Brain microvascular endothelial cell (primary cell): ENCODE data around the gene DDHD1.

Source experiments
- DNase-seq: peaks from one replicate; pipeline ENCODE4 v3.0.0-alpha.2; 2020
- H3K27ac ChIP-seq: fragments of 250-450 bp; sonication (Bioruptor Pico); 2 replicates; pipeline ENCODE4 v1.5.1; 2020; ENCODE audit warnings: mild to moderate bottlenecking, moderate library complexity
- H3K27me3 ChIP-seq: fragments of 250-450 bp; sonication (Bioruptor Pico); replicated peaks from 2 replicates; pipeline ENCODE4 v1.5.1; 2020; ENCODE audit warnings: mild to moderate bottlenecking
- H3K36me3 ChIP-seq: fragments of 250-450 bp; sonication (Bioruptor Pico); replicated peaks from 2 replicates; pipeline ENCODE4 v1.5.1; 2020; ENCODE audit warnings: mild to moderate bottlenecking
- H3K4me3 ChIP-seq: 2 replicates; pipeline ENCODE4 v1.5.1; 2011; ENCODE audit warnings: low read depth, mild to moderate bottlenecking, control low read depth, low read length, moderate library complexity
- in situ Hi-C: cut with HindIII; loops from 2 replicates; pipeline ENCODE4 v1.10.0; 2017; ENCODE audit warnings: low sequenced_read_pairs, low pct_ligation_motif_present
- TF ChIP-seq, protein P1 (sequence below): IDR thresholded peaks from 2 replicates; pipeline ENCODE4 v1.5.1; 2011; ENCODE audit warnings: low read depth, mild to moderate bottlenecking, moderate library complexity, low read length, control low read depth, inconsistent platforms; ENCODE audit errors: missing control alignments

DDHD1 gene

DNA sequence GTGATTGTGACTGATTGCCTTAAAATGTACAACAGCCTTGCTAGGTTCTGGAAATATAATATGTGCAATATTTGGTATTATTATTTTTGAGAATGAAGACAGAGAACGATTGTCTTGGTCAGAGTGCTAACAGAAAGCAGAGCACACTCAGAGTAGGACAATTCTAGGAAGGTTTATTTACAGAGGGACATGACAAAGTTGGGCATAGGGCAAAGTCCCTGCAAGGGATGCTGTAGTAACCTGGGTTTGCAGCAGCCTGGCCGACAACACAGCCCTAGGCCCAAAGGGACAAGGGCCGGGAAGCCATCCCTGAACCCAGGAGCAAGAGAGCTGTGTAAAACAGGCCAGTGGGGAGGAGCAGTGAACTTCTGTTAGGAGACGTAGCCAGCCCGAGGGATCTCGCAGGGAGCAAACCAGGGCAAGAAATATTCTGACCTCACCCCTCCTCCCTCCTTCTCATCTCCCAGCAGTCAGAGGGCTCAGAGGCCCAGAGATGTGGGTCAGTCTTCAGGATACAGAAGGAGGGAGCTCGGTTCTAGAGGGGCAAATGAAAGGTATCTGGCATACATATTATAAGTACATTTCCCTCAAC lies 151.2 kb downstream of the DDHD1 start:
- in situ Hi-C loops = no loop called here
- H3K27ac ChIP-seq = no peak overlapping the region
- TF ChIP-seq, protein P1, sequence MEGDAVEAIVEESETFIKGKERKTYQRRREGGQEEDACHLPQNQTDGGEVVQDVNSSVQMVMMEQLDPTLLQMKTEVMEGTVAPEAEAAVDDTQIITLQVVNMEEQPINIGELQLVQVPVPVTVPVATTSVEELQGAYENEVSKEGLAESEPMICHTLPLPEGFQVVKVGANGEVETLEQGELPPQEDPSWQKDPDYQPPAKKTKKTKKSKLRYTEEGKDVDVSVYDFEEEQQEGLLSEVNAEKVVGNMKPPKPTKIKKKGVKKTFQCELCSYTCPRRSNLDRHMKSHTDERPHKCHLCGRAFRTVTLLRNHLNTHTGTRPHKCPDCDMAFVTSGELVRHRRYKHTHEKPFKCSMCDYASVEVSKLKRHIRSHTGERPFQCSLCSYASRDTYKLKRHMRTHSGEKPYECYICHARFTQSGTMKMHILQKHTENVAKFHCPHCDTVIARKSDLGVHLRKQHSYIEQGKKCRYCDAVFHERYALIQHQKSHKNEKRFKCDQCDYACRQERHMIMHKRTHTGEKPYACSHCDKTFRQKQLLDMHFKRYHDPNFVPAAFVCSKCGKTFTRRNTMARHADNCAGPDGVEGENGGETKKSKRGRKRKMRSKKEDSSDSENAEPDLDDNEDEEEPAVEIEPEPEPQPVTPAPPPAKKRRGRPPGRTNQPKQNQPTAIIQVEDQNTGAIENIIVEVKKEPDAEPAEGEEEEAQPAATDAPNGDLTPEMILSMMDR = no peak

DNA sequence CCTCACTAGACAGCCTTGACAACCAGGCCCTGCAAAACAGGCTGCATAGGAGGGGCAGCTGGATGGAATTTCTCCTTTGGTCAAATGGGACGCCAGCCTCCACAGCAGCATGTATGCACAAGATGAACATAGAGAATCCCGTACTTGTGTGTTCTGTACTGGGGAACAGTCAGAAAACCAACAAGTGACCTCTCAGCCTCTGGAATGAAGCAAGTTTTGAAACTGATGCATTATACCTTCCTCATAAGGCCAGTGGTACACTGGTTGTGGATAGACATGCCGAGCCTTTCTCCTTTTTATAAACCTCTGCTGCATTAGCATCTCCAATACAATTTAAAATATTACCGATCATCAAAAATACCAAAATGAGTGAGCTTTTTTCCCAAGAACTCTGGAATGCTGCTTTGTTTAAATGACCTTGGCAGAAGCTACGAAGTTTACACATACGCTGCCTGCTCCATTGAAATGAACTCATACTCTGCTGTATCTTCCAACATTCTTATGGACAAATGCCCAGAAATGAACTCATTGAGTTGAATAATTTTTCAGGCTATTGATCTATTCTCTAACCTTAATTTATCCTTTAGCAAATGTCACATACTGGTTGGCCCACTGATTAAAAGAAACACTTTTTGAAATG lies 154.6 kb downstream of the DDHD1 start:
- peak; percentile 65 for DNase-seq
- no peaks in the 10 kb centered on the region for H3K36me3 ChIP-seq
- TF ChIP-seq, protein P1 = no peak
- in situ Hi-C loops = no loop called here
- peak overlapping the region; percentile 6 for H3K27ac ChIP-seq
- no peaks in the 10 kb centered on the region for H3K27me3 ChIP-seq
- H3K4me3 ChIP-seq = no peak overlapping the region

More for the DNA sequence above, 151.2 kb downstream of the DDHD1 start:
- H3K36me3 ChIP-seq = no peaks in the 10 kb centered on the region
- DNase-seq = no peak
- H3K27me3 ChIP-seq = no peaks in the 10 kb centered on the region
- H3K4me3 ChIP-seq = no peak overlapping the region

DNA sequence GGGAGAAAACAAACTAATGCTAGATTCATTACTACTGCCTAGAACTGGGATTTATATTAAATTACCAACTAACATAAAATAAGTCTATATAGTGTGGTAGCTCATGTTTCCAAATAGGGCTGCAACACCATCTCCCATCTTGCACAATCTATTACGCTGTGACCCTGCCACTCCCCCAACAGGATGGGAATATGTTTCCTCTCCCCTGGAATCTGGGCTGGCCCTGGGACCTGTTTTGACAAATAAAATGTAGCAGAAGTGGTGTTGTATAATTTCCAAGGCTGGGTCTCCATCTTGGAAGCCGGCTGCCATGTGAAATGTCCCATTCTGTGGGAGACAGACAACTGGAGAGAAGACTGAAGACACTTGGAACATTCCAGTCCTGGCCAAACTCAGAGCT lies 156.6 kb downstream of the DDHD1 start:
- H3K27ac ChIP-seq = no peak overlapping the region
- no peaks in the 10 kb centered on the region for H3K36me3 ChIP-seq
- no peak overlapping the region for H3K4me3 ChIP-seq
- in situ Hi-C loops = no loop called here
- no peak for DNase-seq
- H3K27me3 ChIP-seq = no peaks in the 10 kb centered on the region
- TF ChIP-seq, protein P1 = no peak

DNA sequence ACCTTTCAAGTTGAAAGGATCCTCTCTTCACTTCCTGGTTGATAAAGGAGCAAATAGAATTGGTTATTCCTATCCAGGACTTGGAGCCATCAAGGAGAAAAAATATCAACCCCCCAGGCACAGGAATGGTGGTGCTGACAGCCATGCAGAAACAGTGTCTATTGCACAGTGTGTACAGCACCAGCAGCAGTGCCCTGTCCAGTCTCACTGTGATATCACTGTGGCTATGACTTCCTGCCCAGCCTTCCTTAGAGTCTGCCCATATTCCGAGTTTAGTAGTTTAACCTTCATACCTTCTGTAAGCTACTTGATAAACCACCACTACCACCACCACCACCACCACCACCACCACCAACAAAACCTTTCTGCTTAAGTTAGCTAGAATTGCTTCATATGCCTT lies 157.1 kb downstream of the DDHD1 start:
- no peak overlapping the region for H3K4me3 ChIP-seq
- H3K27ac ChIP-seq = no peak overlapping the region
- TF ChIP-seq, protein P1 = no peak
- in situ Hi-C loops = no loop called here
- no peak for DNase-seq
- H3K36me3 ChIP-seq = no peaks in the 10 kb centered on the region
- H3K27me3 ChIP-seq = no peaks in the 10 kb centered on the region

DNA sequence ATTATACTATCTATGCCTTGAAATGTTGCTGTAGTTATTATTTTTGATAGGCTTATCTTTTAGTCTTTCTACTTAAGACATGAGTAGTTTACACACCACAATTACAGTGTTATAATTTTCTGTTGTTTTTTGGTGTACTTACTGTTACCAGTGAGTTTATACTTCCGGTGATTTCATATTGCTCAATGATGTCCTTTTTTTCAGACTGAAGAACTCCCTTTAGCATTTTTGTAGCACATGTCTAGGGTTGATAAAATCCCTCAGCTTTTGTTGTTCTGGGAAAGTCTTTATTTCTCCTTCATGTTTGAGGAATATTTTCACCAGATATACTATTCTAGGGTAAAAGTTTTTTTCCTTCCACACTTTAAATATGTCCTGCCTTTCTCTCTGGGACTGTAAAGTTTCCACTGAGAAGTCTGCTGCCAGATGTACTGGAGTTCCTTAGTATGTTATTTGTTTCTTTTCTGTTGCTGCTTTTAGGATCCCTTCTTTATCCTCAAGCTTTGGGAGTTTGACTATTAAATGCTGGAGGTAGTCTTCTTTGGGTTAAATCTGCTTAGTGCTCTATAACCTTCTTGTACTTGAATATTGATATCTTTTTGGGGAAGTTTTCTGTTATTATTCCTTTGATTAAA lies 160.8 kb downstream of the DDHD1 start:
- no peaks in the 10 kb centered on the region for H3K36me3 ChIP-seq
- in situ Hi-C loops = no loop called here
- no peak overlapping the region for H3K27ac ChIP-seq
- DNase-seq = no peak
- no peaks in the 10 kb centered on the region for H3K27me3 ChIP-seq
- no peak overlapping the region for H3K4me3 ChIP-seq
- TF ChIP-seq, protein P1 = no peak

DNA sequence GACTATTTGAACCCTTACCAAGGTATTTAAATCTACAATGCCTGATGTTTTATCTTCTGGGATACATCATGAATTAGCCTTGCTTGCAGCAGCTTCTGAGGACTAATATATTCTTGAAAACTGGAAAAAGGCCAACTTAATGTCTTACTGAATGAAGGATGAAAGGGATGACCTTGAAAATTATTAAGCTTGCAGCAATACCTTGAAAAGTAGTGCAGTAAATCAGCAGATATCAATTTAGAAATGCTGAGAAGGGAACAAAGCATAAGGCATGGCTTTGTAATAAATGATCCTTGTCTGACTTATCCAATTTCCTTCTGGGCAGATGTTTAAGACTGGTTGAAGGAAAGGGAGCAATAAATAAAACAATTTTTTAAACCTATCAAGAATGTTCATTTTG lies 165.0 kb downstream of the DDHD1 start:
- no peak overlapping the region for H3K4me3 ChIP-seq
- H3K27ac ChIP-seq = no peak overlapping the region
- H3K36me3 ChIP-seq = no peaks in the 10 kb centered on the region
- in situ Hi-C loops = no loop called here
- H3K27me3 ChIP-seq = no peaks in the 10 kb centered on the region
- TF ChIP-seq, protein P1 = no peak
- no peak for DNase-seq
